Thyroid gland (tissue), 4 donors: ENCODE measurements around the gene KATNA1.

Experiments used
- POLR2A ChIP-seq, 2 donors: fragments of 450-650 bp; IDR thresholded peaks; one replicate each; pipeline ENCODE4 v1.6.1; 2017; ENCODE audit warnings: antibody characterized with exemption in 2 of 2, mild to moderate bottlenecking in 2 of 2, moderate library complexity in 1 of 2
- TF ChIP-seq, protein P1 (sequence below), 6 experiments: fragments of 200-600 bp in 3 of 6; fragments of 450-650 bp in 3 of 6; sonication (generic) in 3 of 6; IDR thresholded peaks; one replicate each; pipeline ENCODE4 v1.5.1; 2016 to 2019; ENCODE audit warnings: antibody characterized with exemption in 6 of 6, mild to moderate bottlenecking in 2 of 6, inconsistent platforms in 1 of 6, moderate library complexity in 1 of 6

DNA sequence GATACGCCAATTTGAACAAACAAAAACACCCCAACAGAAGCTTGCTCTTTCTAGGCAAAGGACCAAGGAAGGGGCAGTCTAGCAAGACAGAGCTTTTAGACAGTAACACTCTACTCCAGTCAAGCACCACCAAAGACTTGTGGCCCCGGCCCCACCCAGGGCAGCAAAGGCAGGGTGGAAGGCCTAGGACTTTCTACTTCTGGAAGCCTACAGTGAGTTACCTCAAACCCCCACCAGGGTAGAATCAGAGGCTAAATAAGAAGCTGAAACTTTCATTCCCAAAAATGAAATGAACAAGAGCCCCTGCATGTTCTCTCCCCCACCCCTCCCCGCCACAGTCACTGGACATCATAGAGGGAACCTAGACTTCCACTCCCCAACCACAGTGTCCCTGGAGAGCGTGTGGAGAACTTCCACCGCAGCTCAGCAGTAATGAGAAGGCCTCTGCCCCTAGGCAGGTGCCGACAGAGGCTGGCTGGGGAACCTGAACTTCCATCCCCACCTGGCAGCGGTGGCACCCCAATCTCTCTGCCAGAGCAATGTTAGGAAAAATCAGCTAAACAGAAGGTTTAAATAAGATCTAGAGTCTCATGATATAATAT, 40.0 kb downstream of the KATNA1 start:
- no peak for TF ChIP-seq POLR2A (IDR thresholded peaks at IDR 0.05)
- TF ChIP-seq, protein P1, sequence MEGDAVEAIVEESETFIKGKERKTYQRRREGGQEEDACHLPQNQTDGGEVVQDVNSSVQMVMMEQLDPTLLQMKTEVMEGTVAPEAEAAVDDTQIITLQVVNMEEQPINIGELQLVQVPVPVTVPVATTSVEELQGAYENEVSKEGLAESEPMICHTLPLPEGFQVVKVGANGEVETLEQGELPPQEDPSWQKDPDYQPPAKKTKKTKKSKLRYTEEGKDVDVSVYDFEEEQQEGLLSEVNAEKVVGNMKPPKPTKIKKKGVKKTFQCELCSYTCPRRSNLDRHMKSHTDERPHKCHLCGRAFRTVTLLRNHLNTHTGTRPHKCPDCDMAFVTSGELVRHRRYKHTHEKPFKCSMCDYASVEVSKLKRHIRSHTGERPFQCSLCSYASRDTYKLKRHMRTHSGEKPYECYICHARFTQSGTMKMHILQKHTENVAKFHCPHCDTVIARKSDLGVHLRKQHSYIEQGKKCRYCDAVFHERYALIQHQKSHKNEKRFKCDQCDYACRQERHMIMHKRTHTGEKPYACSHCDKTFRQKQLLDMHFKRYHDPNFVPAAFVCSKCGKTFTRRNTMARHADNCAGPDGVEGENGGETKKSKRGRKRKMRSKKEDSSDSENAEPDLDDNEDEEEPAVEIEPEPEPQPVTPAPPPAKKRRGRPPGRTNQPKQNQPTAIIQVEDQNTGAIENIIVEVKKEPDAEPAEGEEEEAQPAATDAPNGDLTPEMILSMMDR (IDR thresholded peaks at IDR 0.05), result no peak
